K562 (cell line): ENCODE data around the gene CNTFR. TPM values are rescaled to one million over a fixed set of nuclear protein-coding genes. Genes with fewer than 3 reads are reported as not detected.

Source experiments
- ARID1B ChIP-seq: fragments of 450-650 bp; IDR thresholded peaks from 2 replicates; pipeline ENCODE4 v1.6.1; 2016; ENCODE audit warnings: antibody characterized with exemption, mild to moderate bottlenecking, inconsistent platforms
- CBFA2T2 ChIP-seq: fragments of 450-650 bp; conservative IDR thresholded peaks from 2 replicates; pipeline ENCODE4 v1.6.1; 2017; ENCODE audit warnings: mild to moderate bottlenecking
- LCOR ChIP-seq: sonication (generic); formaldehyde crosslinking; IDR thresholded peaks from 2 replicates; pipeline ENCODE4 v1.8.0; 2022; ENCODE audit warnings: mild to moderate bottlenecking, missing genetic modification reagents
- PATZ1 ChIP-seq: fragments of 250-450 bp; sonication (Bioruptor Pico); IDR thresholded peaks from 2 replicates; pipeline ENCODE4 v1.5.0; 2020; ENCODE audit warnings: mild to moderate bottlenecking, borderline replicate concordance
- PKNOX1 ChIP-seq: fragments of 450-650 bp; IDR thresholded peaks from 2 replicates; pipeline ENCODE4 v1.6.1; 2016
- TCFL5 ChIP-seq: fragments of 250-450 bp; sonication (Bioruptor Pico); conservative IDR thresholded peaks from 2 replicates; pipeline ENCODE4 v1.6.1; 2021; ENCODE audit warnings: mild to moderate bottlenecking, moderate library complexity, matching md5 sums
- ZNF639 ChIP-seq, 2 experiments: fragments of 200-800 bp in 1 of 2; sonication (Bioruptor generic) in 1 of 2; sonication (generic) in 1 of 2; formaldehyde crosslinking in 1 of 2; IDR thresholded peaks in 1 of 2; conservative IDR thresholded peaks in 1 of 2; 2 replicates each; pipeline versions ENCODE4 v1.5.0 to v1.6.1; 2016 to 2020; ENCODE audit warnings: missing compliant biosample characterization in 1 of 2, missing genetic modification characterization in 1 of 2, missing genetic modification reagents in 1 of 2
- polyA plus RNA-seq, 8 experiments: library from polyadenylated mRNA; depleted of rRNA in 4 of 8; stranded (reverse) in 5 of 8; unstranded in 3 of 8; fragments of >200 nt; fragmentation: Nextera tagmentation in 2 of 8; fragmentation: Illumina TruSeq in 1 of 8; extraction: Ambion mirVana in 2 of 8; extraction: Trizol in 1 of 8; gene quantifications; 2 replicates each; pipeline versions ENCODE4 v1.2.1 to v1.2.3, GENCODE V29; 2011 to 2014; ENCODE audit warnings: inconsistent platforms in 1 of 8, missing spikeins in 1 of 8
- total RNA-seq, 7 experiments: library from RNA; depleted of rRNA in 6 of 7; stranded (reverse); fragments of >200 nt in 6 of 7; fragmentation: Illumina TruSeq in 2 of 7; extraction: Trizol in 2 of 7; gene quantifications; 2 replicates each; pipeline versions ENCODE4 v1.2.1 to v1.2.3, GENCODE V29; 2011 to 2021; ENCODE audit warnings: low replicate concordance in 1 of 7

CNTFR gene
- total and polyA plus RNA-seq, 9 of the 15 experiments (the other 6 are each of a cell fraction or from before 2014, with no cell fraction given) = not detected

- TF ChIP-seq TCFL5 (CRISPR knock-in tag) (no peak), LCOR (no peak), PKNOX1 (no peak), PATZ1 (no peak), ZNF639 (CRISPR knock-in tag; conservative IDR thresholded peaks at IDR 0.05 in 1 of 2, IDR thresholded peaks at IDR 0.05 in 1 of 2) (no peak), CBFA2T2 (no peak), ARID1B (no peak)
These were observed 71.4 kb downstream of the CNTFR start (continued) for GRCh38 chr9:34518110-34518616.
